BJ (cell line): ENCODE measurements around the gene ABAT. TPM values are rescaled to one million over a fixed set of nuclear protein-coding genes. Genes with fewer than 3 reads are reported as not detected.

Source experiments
- CTCF ChIA-PET: fragments of 350-600 bp; formaldehyde crosslinking; extraction: SDS; loops from one replicate; lab custom pipeline; 2021; ENCODE audit warnings: antibody characterized with exemption, inconsistent platforms; lab: Yijun Ruan, JAX
- POLR2A ChIA-PET: fragments of 300-600 bp; sonication (Branson Sonifier 250); formaldehyde crosslinking; extraction: SDS; loops from one replicate; lab custom pipeline; 2021; ENCODE audit warnings: antibody characterized with exemption; lab: Charles Lee
- DNase-seq: peaks from one replicate; pipeline ENCODE4 v3.0.0-alpha.2; 2011; ENCODE audit warnings: low read depth
- H3K27me3 ChIP-seq: 2 replicates; pipeline ENCODE4 v1.6.0; 2011; ENCODE audit warnings: low read length; ENCODE audit not compliant: control insufficient read depth, insufficient read depth
- H3K36me3 ChIP-seq: 2 replicates; pipeline ENCODE4 v1.5.1; 2011; ENCODE audit warnings: low read length; ENCODE audit not compliant: control insufficient read depth, insufficient read depth
- H3K4me3 ChIP-seq: 2 replicates; pipeline ENCODE4 v1.5.1; 2011; ENCODE audit warnings: low read depth, mild to moderate bottlenecking, control low read depth, low read length
- CTCF ChIP-seq: IDR thresholded peaks from 2 replicates; pipeline ENCODE4 v1.5.1; 2011; ENCODE audit warnings: low read depth, mild to moderate bottlenecking, control low read depth, inconsistent platforms, low read length, moderate library complexity; ENCODE audit not compliant: insufficient read depth
- polyA plus RNA-seq: library from polyadenylated mRNA; depleted of rRNA; stranded (reverse); fragments of >200 nt; gene quantifications from 2 replicates; pipeline ENCODE4 v1.2.3, GENCODE V29; 2011; rRNA removed
- small RNA-seq: library from RNA; depleted of rRNA; stranded (forward); fragments of <200 nt; gene quantifications from one replicate; pipeline ENCODE3, GENCODE V24; 2012; ENCODE audit warnings: low replicate concordance, low read depth; ENCODE audit not compliant: insufficient read length

ABAT gene
- polyA plus RNA-seq, 1 experiment = 3.5 TPM

- ChIA-PET CTCF (no interaction called here), POLR2A (no interaction called here)
- no peak for TF ChIP-seq CTCF
- no peak for DNase-seq
- Histone ChIP-seq H3K27me3 (no peaks in the 10 kb centered on the region), H3K36me3 (peaks cover 20% of the 10 kb centered on the region), H3K4me3 (no peak overlapping the region)
These were observed 158.3 kb downstream of the ABAT start for GRCh38 chr16:8832717-8833105.

Small RNA genes within 50 kb of the gene (small RNA-seq; reads per million reads assigned to genes)
- gene AC007224.1 (not detected), gene RN7SL743P (not detected), gene RNU7-63P (not detected)

Other genes with a start within 250 kb of the ABAT start
- not detected in 2 replicates for gene TMEM114, start 84.1 kb upstream of the ABAT start, polyA plus RNA-seq
- gene METTL22, start 52.9 kb upstream of the ABAT start, polyA plus RNA-seq = 43.9 and 54.6 TPM in 2 replicates
- 5.9 and 7.9 TPM in 2 replicates for gene TMEM186, start 123.0 kb downstream of the ABAT start, polyA plus RNA-seq
- gene PMM2, start 123.2 kb downstream of the ABAT start, polyA plus RNA-seq = 30.4 and 32.2 TPM in 2 replicates
- gene CARHSP1, start 194.4 kb downstream of the ABAT start, polyA plus RNA-seq = 88.0 and 119 TPM in 2 replicates
- not detected in 2 replicates for gene LITAFD, start 207.7 kb downstream of the ABAT start, polyA plus RNA-seq